ENCODE results near the gene TRIM43.
"Not testable (repeated sequence)": the region's sequence is repeated elsewhere in the genome, so short reads cannot be mapped to it uniquely, and the experiment has no call there.

Gene TRIM43

DNA sequence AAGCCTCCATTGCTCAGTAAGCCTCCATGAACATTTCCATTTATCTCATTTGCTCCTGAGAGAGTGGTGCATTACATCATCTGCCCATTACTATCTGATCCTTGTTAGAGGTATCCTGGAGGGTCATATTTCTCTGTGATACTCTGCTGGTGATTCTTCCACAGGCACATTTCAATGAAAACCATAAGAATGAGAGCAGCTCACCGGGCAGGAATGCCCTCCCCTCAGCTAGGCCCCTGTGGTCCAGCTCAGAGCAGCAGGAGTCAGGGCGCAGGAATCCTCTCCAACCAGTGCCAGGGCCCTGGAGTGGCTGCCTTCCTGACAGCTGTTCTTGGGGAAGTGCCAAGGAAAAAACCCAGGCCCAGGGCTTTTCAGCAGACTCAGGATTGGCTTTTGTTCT, 50.0 kb downstream of the TRIM43 start:
- H3K4me3 ChIP-seq (ENCODE audit: low read depth, low read length); H3K36me3 ChIP-seq (ENCODE audit: control insufficient read depth, insufficient read depth, low read length); H3K4me1 ChIP-seq (ENCODE audit: control insufficient read depth, insufficient read depth, low read length); H3K9ac ChIP-seq (ENCODE audit: low read length); H3K9me3 ChIP-seq (ENCODE audit: control insufficient read depth, insufficient read depth, low read depth, low read length); H3K27me3 ChIP-seq (ENCODE audit: control insufficient read depth, insufficient read depth, low read length); H3K27ac ChIP-seq (ENCODE audit: low read depth, low read length): not testable (repeated sequence)

DNA sequence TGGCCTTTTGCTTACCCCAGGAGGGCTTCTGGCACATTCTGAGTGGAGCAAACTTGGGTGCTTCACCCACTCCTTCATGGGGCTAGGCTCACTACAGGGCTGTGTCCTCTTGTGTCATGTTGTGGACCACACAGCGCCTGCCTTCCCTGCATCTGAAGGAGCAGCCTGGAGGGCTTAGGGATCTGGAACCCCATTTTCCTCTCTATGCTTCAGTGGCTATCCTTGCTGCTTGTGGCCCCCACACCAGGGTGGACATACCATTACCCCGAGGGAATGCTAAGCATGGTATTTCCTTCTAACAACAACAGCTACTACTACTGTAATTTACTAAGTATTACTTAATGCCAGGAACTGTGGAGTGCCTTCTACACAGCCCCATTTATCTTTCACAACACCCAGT, 50.6 kb downstream of the TRIM43 start:
- H3K4me3 ChIP-seq (ENCODE audit: low read depth, low read length); H3K4me1 ChIP-seq (ENCODE audit: control insufficient read depth, insufficient read depth, low read length); H3K9me3 ChIP-seq (ENCODE audit: control insufficient read depth, insufficient read depth, low read depth, low read length); H3K9ac ChIP-seq (ENCODE audit: low read length); H3K36me3 ChIP-seq (ENCODE audit: control insufficient read depth, insufficient read depth, low read length); H3K27me3 ChIP-seq (ENCODE audit: control insufficient read depth, insufficient read depth, low read length); H3K27ac ChIP-seq (ENCODE audit: low read depth, low read length): not testable (repeated sequence)

DNA sequence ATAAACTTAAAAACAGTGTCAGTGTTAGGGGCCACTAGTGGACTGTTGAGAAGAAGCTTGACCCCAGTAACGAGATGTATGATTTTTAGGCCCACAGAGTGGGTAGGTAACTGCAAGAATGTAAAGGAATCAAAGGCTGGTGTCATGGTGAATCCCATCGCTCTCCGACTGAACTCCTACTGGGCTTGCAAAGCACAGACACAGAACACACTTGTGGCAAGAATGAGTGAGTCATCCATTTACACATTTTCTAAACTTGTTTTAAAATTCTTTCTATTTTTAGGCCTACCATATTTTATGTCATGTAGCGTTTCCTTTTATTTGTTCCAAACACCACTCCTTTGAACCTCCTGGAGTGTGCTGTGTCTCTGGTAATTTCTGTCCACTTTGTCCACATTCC, 51.1 kb downstream of the TRIM43 start:
- H3K4me3 ChIP-seq (ENCODE audit: low read depth, low read length); H3K36me3 ChIP-seq (ENCODE audit: control insufficient read depth, insufficient read depth, low read length); H3K27me3 ChIP-seq (ENCODE audit: control insufficient read depth, insufficient read depth, low read length); H3K9me3 ChIP-seq (ENCODE audit: control insufficient read depth, insufficient read depth, low read depth, low read length); H3K27ac ChIP-seq (ENCODE audit: low read depth, low read length); H3K4me1 ChIP-seq (ENCODE audit: control insufficient read depth, insufficient read depth, low read length); H3K9ac ChIP-seq (ENCODE audit: low read length): not testable (repeated sequence)

DNA sequence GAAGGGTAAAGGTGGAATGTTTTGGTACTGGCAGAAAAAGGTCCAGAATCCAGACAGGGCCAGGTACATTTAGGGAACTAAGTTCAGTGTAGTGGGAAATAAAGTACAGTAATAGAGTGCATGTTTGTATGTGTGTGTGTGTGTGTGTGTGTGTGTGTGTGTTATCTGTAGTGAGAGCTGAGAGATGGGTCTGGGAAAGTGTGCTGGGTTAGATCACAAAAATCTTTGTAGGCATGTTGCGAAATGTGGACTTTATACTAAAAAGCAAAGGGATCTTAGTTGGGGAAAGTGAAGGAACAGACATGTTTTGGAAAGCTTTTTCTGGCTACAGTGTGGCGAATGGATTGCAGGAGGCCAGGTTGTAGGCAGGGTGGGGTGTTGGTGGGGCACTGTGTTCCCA, 53.5 kb downstream of the TRIM43 start:
- H3K27me3 ChIP-seq (ENCODE audit: control insufficient read depth, insufficient read depth, low read length); H3K27ac ChIP-seq (ENCODE audit: low read depth, low read length); H3K4me3 ChIP-seq (ENCODE audit: low read depth, low read length); H3K9me3 ChIP-seq (ENCODE audit: control insufficient read depth, insufficient read depth, low read depth, low read length); H3K36me3 ChIP-seq (ENCODE audit: control insufficient read depth, insufficient read depth, low read length); H3K4me1 ChIP-seq (ENCODE audit: control insufficient read depth, insufficient read depth, low read length); H3K9ac ChIP-seq (ENCODE audit: low read length): not testable (repeated sequence)

DNA sequence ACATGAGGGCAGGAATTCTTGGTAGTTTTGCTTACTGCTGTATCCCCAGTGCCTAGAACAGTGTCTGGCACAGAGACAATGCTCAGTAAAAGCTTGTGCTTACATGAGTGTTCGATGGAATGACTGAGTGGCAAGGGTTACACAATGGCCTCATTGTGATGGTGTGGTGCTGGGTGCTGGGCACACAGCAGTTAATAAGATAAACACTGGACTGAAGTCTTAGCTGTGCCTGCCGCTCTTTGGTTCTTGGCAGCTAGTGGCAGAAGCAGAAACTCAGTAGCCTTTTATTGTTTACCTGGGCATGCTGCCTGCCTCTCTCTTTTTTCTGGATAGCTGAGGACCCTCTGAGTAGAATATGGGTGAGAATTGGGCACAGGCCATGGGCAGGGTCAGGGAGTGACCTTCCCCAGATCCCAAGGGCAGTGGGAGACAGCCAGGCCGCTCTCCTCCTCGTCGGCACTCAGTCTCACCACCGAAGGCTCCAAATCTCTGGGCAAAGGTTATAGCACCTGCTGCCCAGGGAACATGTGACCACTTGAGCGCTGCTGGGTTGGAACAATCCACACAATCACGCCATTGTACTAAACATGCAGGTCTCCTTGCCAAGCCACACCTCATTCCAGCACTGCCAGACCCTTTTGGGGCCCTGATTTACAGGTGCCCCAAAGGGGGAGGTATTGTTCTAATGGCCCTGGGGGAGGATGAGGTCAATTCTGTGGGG, 54.6 kb downstream of the TRIM43 start:
- not testable (repeated sequence) for H3K27ac ChIP-seq (ENCODE audit: low read depth, low read length); H3K9ac ChIP-seq (ENCODE audit: low read length); H3K27me3 ChIP-seq (ENCODE audit: control insufficient read depth, insufficient read depth, low read length); H3K36me3 ChIP-seq (ENCODE audit: control insufficient read depth, insufficient read depth, low read length); H3K4me1 ChIP-seq (ENCODE audit: control insufficient read depth, insufficient read depth, low read length); H3K4me3 ChIP-seq (ENCODE audit: low read depth, low read length); H3K9me3 ChIP-seq (ENCODE audit: control insufficient read depth, insufficient read depth, low read depth, low read length)

DNA sequence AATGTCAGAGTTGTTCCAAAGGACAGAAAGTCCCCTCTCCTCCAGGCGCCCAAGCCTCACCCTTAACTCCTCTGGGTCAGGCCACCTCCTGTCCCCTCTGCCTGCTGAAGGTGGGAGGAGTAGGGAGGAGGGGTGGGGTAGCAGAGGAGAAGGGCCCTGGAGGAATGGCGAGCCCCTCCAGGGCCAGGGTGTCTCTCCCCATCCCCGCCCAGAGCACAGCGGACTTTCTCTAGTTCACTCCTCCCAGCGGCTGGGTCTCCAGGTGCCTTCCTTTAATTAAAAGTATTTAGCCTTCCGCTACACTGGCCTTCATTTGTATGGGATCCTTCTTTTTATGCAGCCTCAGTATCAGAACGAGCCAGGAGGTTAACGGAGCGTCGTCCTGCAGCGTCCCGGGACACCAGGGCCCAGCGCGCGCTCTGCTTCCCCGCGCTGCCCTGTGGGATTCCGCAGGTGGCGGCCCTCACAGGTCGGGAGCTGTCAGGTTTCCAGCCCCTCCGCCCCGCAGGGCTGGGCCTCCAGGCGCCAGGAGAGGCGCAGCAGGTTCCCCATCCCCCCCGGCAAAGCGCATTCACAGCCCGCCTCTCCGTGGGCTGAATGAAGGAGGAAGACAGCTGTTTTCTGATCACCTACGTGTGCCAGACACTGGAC, 57.2 kb downstream of the TRIM43 start:
- not testable (repeated sequence) for H3K9me3 ChIP-seq (ENCODE audit: control insufficient read depth, insufficient read depth, low read depth, low read length); H3K27me3 ChIP-seq (ENCODE audit: control insufficient read depth, insufficient read depth, low read length); H3K27ac ChIP-seq (ENCODE audit: low read depth, low read length); H3K4me1 ChIP-seq (ENCODE audit: control insufficient read depth, insufficient read depth, low read length); H3K36me3 ChIP-seq (ENCODE audit: control insufficient read depth, insufficient read depth, low read length); H3K4me3 ChIP-seq (ENCODE audit: low read depth, low read length); H3K9ac ChIP-seq (ENCODE audit: low read length)

Data from HUES6 (cell line).